Activated gamma-delta T cell (primary cell): ENCODE results near the gene ABL1.
"Not testable (repeated sequence)": the region's sequence is repeated elsewhere in the genome, so short reads cannot be mapped to it uniquely, and the experiment has no call there.

ENCODE experiments used
- DNase-seq: peaks from one replicate; lab custom pipeline; 2025; lab: John Stamatoyannopoulos, UW

The ABL1 gene

GRCh38 chr9:130903194-130904069 lies 68.4 kb downstream of the ABL1 start:
- no peak for DNase-seq

GRCh38 chr9:130904070-130905044 lies 69.3 kb downstream of the ABL1 start:
- no peak for DNase-seq

GRCh38 chr9:130905125-130905901 lies 70.3 kb downstream of the ABL1 start:
- DNase-seq: no peak

GRCh38 chr9:130905902-130906734 lies 71.1 kb downstream of the ABL1 start:
- no peak for DNase-seq

- no peak for DNase-seq
These were observed 71.8 kb downstream of the ABL1 start for GRCh38 chr9:130906735-130907416.

GRCh38 chr9:130908146-130908877 lies 73.3 kb downstream of the ABL1 start:
- no peak for DNase-seq

- DNase-seq: no peak
These were observed 73.9 kb downstream of the ABL1 start for GRCh38 chr9:130908878-130909355.

GRCh38 chr9:130910041-130910440 lies 75.0 kb downstream of the ABL1 start:
- DNase-seq: not testable (repeated sequence)

GRCh38 chr9:130910670-130911069 lies 75.6 kb downstream of the ABL1 start:
- not testable (repeated sequence) for DNase-seq

GRCh38 chr9:130911254-130912049 lies 76.4 kb downstream of the ABL1 start:
- no peak for DNase-seq

GRCh38 chr9:130912932-130913598 lies 78.0 kb downstream of the ABL1 start:
- no peak for DNase-seq

GRCh38 chr9:130913599-130914416 lies 78.8 kb downstream of the ABL1 start:
- DNase-seq: no peak

- DNase-seq: no peak
These were observed 79.5 kb downstream of the ABL1 start for GRCh38 chr9:130914417-130915095.

- DNase-seq: no peak
These were observed 80.0 kb downstream of the ABL1 start for GRCh38 chr9:130915096-130915447.

- no peak for DNase-seq
These were observed 82.3 kb downstream of the ABL1 start for GRCh38 chr9:130917168-130917960.
